ENCODE data around the gene FBXO31.
"Not testable (repeated sequence)": the region's sequence is repeated elsewhere in the genome, so short reads cannot be mapped to it uniquely, and the experiment has no call there.

Gene FBXO31

DNA sequence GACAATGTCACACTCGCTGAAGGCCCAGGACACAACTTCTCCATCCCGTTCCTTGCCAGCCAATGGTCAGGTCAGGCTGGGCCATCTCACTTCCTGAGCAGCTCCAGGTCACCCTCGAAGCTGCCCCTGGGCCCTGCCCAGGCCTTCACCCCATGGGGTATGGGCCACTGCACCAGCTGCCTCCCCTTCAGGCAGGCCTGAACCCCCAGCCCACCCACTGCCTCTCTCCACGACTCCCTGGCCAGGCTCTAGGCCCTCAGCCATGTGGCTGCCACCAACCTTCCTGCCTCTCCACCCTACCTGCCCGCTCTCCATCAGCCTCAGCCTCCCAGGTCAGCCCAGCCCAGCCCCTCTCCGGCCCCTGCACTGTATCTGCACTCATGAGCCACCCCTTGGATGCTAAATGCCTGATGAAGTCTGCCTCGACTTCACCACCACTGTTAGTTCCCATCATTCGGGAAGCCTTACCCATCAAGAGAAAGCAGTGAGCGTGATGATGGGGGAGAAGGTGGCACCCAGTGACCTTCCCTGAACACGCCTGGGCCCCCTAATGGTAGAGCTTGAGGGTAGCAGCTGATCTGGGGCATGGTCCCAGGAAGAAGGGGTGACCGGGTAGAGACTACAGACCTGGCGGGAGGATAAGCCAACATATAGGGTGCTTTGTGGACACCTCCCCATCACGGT, 35.5 kb downstream of the FBXO31 start:
- no peak overlapping the region for H3K9ac ChIP-seq (ENCODE audit: low read length in 2 of 2)

GRCh38 chr16:87346517-87347060, 37.0 kb downstream of the FBXO31 start:
- no peak overlapping the region for H3K4me3 ChIP-seq (ENCODE audit: low read length in 2 of 2)
- H3K36me3 ChIP-seq (ENCODE audit: control insufficient read depth in 2 of 2, insufficient read depth in 2 of 2, low read length in 2 of 2) = peaks cover 33 to 39% of the 10 kb centered on the region in 2 donors
- H3K9ac ChIP-seq (ENCODE audit: low read length in 2 of 2) = no peak overlapping the region
- peaks cover 7% of the 10 kb centered on the region for H3K4me1 ChIP-seq (ENCODE audit: control insufficient read depth, insufficient read depth, low read length)
- no peaks in the 10 kb centered on the region for H3K9me3 ChIP-seq (ENCODE audit: control insufficient read depth in 2 of 2, low read length in 2 of 2)
- no peaks in the 10 kb centered on the region for H3K27me3 ChIP-seq (ENCODE audit: control insufficient read depth in 1 of 2, insufficient read depth in 2 of 2, low read length in 2 of 2)
- no peak overlapping the region for H3K27ac ChIP-seq (ENCODE audit: low read length)

More for the DNA sequence above, 35.5 kb downstream of the FBXO31 start:
- Histone ChIP-seq H3K27me3 (ENCODE audit: control insufficient read depth in 1 of 2, insufficient read depth in 2 of 2, low read length in 2 of 2) (no peaks in the 10 kb centered on the region), H3K4me1 (ENCODE audit: control insufficient read depth, insufficient read depth, low read length) (peaks cover 7% of the 10 kb centered on the region), H3K9me3 (ENCODE audit: control insufficient read depth in 2 of 2, low read length in 2 of 2) (no peaks in the 10 kb centered on the region), H3K36me3 (ENCODE audit: control insufficient read depth in 2 of 2, insufficient read depth in 2 of 2, low read length in 2 of 2) (peaks cover 20 to 25% of the 10 kb centered on the region in 2 donors), H3K4me3 (ENCODE audit: low read length in 2 of 2) (no peak overlapping the region), H3K27ac (ENCODE audit: low read length) (no peak overlapping the region)

- Histone ChIP-seq H3K9me3 (ENCODE audit: control insufficient read depth in 2 of 2, low read length in 2 of 2) (no peaks in the 10 kb centered on the region), H3K27ac (ENCODE audit: low read length) (no peak overlapping the region), H3K9ac (ENCODE audit: low read length in 2 of 2) (no peak overlapping the region), H3K27me3 (ENCODE audit: control insufficient read depth in 1 of 2, insufficient read depth in 2 of 2, low read length in 2 of 2) (no peaks in the 10 kb centered on the region), H3K4me3 (ENCODE audit: low read length in 2 of 2) (no peak overlapping the region), H3K4me1 (ENCODE audit: control insufficient read depth, insufficient read depth, low read length) (peaks cover 7% of the 10 kb centered on the region), H3K36me3 (ENCODE audit: control insufficient read depth in 2 of 2, insufficient read depth in 2 of 2, low read length in 2 of 2) (peaks cover 33 to 39% of the 10 kb centered on the region in 2 donors)
Measured at GRCh38 chr16:87345726-87346424, 37.7 kb downstream of the FBXO31 start.

DNA sequence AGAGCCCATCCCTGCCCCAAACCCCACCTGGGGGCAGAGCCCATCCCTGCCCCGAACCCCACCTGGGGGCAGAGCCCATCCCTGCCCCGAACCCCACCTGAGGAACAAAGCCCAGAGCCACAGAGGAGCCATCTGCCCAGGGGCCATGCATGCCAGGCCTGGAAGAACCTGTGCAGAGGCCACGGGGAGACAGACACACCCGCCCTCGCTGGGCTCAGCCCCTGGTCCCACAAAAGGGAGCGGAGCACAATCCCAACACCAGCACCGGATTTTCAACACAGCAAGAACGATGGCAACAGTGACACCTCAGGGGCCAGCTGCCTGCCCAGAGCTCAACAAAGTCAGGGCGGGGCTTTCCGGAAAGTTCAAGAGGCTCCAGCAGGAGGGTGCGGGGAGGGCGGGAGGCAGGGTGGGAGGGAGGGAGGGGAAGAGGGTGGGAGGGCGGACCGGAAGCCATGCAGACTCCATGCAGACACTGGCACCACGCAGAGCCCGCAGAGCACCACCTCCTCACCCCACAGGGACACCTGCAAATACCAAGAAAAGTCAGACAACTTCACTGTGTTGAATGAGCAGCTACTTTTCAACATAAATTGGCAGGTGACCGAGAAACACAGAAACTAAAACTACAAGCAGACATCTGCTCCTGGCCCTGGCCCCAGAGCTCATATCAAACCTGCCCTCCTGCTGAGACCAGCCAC, 38.5 kb downstream of the FBXO31 start:
- peaks cover 36 to 42% of the 10 kb centered on the region in 2 donors for H3K36me3 ChIP-seq (ENCODE audit: control insufficient read depth in 2 of 2, insufficient read depth in 2 of 2, low read length in 2 of 2)
- H3K27ac ChIP-seq (ENCODE audit: low read length) = no peak overlapping the region
- peaks cover 7% of the 10 kb centered on the region for H3K4me1 ChIP-seq (ENCODE audit: control insufficient read depth, insufficient read depth, low read length)

GRCh38 chr16:87344165-87344930, 39.2 kb downstream of the FBXO31 start:
- Histone ChIP-seq H3K9ac (ENCODE audit: low read length in 2 of 2) (no peak overlapping the region), H3K27ac (ENCODE audit: low read length) (no peak overlapping the region), H3K36me3 (ENCODE audit: control insufficient read depth in 2 of 2, insufficient read depth in 2 of 2, low read length in 2 of 2) (peaks cover 38 to 46% of the 10 kb centered on the region in 2 donors), H3K27me3 (ENCODE audit: control insufficient read depth in 1 of 2, insufficient read depth in 2 of 2, low read length in 2 of 2) (no peaks in the 10 kb centered on the region), H3K4me3 (ENCODE audit: low read length in 2 of 2) (no peak overlapping the region), H3K9me3 (ENCODE audit: control insufficient read depth in 2 of 2, low read length in 2 of 2) (no peaks in the 10 kb centered on the region), H3K4me1 (ENCODE audit: control insufficient read depth, insufficient read depth, low read length) (peaks cover 5% of the 10 kb centered on the region)

More for the DNA sequence above, 38.5 kb downstream of the FBXO31 start:
- no peak overlapping the region for H3K9ac ChIP-seq (ENCODE audit: low read length in 2 of 2)
- no peaks in the 10 kb centered on the region for H3K9me3 ChIP-seq (ENCODE audit: control insufficient read depth in 2 of 2, low read length in 2 of 2)
- no peak overlapping the region for H3K4me3 ChIP-seq (ENCODE audit: low read length in 2 of 2)
- H3K27me3 ChIP-seq (ENCODE audit: control insufficient read depth in 1 of 2, insufficient read depth in 2 of 2, low read length in 2 of 2) = no peaks in the 10 kb centered on the region

DNA sequence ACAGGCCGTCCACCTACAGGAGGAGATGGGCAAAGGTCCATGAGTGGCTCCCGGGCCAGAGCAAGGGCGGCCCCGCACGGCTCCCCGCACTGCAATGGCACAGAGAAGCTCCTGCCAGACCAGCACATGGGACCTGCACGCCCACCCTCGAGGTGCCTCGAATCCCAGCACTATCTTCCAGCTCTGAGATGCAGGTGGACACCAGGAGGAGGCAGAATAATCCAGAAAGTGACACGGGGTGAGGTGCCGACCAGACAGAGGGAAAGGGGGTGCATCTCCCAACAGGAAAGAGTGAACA, 39.9 kb downstream of the FBXO31 start:
- H3K4me1 ChIP-seq (ENCODE audit: control insufficient read depth, insufficient read depth, low read length) = peaks cover 5% of the 10 kb centered on the region
- H3K36me3 ChIP-seq (ENCODE audit: control insufficient read depth in 2 of 2, insufficient read depth in 2 of 2, low read length in 2 of 2) = peaks cover 42 to 47% of the 10 kb centered on the region in 2 donors
- no peaks in the 10 kb centered on the region for H3K9me3 ChIP-seq (ENCODE audit: control insufficient read depth in 2 of 2, low read length in 2 of 2)
- H3K27me3 ChIP-seq (ENCODE audit: control insufficient read depth in 1 of 2, insufficient read depth in 2 of 2, low read length in 2 of 2) = no peaks in the 10 kb centered on the region
- no peak overlapping the region for H3K4me3 ChIP-seq (ENCODE audit: low read length in 2 of 2)
- H3K27ac ChIP-seq (ENCODE audit: low read length) = no peak overlapping the region
- H3K9ac ChIP-seq (ENCODE audit: low read length in 2 of 2) = no peak overlapping the region

DNA sequence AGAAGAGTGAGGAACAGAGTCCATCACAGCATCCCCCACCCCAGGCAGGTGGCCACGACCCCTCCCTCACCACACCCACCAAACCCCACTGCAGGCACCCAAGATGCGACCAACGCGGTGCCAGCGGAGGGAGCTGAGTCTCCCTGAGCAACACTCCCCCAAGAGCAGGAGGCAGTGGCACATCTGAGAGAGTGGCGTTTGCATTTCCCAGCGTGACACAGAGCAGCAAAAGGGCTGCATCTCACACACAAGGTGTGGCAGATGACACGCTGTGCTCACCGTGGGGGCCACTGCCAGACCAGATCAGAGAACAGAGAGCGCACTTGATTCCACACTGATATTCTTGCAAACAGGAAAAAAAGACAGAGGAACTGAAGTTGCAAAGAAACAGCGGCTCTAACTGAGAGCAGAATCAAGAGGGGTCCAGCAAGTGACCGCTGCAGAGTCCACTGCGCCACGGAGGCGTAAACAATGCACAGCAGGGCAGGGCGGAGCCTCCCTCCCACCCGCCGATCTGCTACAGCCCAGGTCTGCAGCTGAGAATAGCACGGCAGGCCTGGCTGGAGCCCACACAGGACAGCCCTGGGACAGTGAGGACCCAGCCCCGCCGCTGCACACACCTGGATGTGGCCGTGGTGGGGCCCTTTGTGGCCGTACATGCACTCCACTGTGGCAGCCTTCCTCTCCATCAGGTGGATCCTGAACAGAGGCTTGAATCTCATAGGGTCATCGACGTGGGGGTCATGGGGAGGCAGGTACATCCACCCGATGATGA, 40.4 kb downstream of the FBXO31 start:
- Histone ChIP-seq H3K9ac (ENCODE audit: low read length in 2 of 2) (no peak overlapping the region), H3K9me3 (ENCODE audit: control insufficient read depth in 2 of 2, low read length in 2 of 2) (no peaks in the 10 kb centered on the region), H3K27ac (ENCODE audit: low read length) (no peak overlapping the region), H3K4me3 (ENCODE audit: low read length in 2 of 2) (no peak overlapping the region), H3K27me3 (ENCODE audit: control insufficient read depth in 1 of 2, insufficient read depth in 2 of 2, low read length in 2 of 2) (no peaks in the 10 kb centered on the region), H3K4me1 (ENCODE audit: control insufficient read depth, insufficient read depth, low read length) (peaks cover 5% of the 10 kb centered on the region), H3K36me3 (ENCODE audit: control insufficient read depth in 2 of 2, insufficient read depth in 2 of 2, low read length in 2 of 2) (peaks cover 42 to 43% of the 10 kb centered on the region in 2 donors)

DNA sequence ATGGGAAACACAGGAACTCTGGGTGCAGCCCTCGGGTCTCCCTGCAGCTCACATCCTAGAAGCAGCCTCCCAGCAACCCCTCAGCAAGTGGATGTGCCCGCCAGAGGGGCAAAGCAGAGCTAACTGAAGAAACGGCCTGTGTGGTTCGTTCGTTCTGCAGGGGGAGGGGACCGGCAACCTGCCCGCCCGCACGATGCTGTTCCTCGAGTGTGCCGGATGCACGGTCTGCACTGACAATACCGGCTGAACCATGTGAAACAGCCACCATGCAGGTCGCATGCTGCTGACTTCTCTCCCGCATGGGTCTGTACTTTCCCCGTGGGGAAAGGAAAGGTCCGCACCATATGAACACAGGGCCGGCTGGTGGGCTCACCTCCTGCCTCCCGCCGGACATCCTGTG, 41.1 kb downstream of the FBXO31 start:
- H3K27me3 ChIP-seq (ENCODE audit: control insufficient read depth in 1 of 2, insufficient read depth in 2 of 2, low read length in 2 of 2) = no peaks in the 10 kb centered on the region
- H3K9me3 ChIP-seq (ENCODE audit: control insufficient read depth in 2 of 2, low read length in 2 of 2) = no peaks in the 10 kb centered on the region
- no peak overlapping the region for H3K9ac ChIP-seq (ENCODE audit: low read length in 2 of 2)
- peaks cover 42 to 43% of the 10 kb centered on the region in 2 donors for H3K36me3 ChIP-seq (ENCODE audit: control insufficient read depth in 2 of 2, insufficient read depth in 2 of 2, low read length in 2 of 2)
- H3K27ac ChIP-seq (ENCODE audit: low read length) = no peak overlapping the region
- no peak overlapping the region for H3K4me3 ChIP-seq (ENCODE audit: low read length in 2 of 2)
- H3K4me1 ChIP-seq (ENCODE audit: control insufficient read depth, insufficient read depth, low read length) = peaks cover 5% of the 10 kb centered on the region

- Histone ChIP-seq H3K36me3 (ENCODE audit: control insufficient read depth in 2 of 2, insufficient read depth in 2 of 2, low read length in 2 of 2) (peaks cover 35 to 38% of the 10 kb centered on the region in 2 donors), H3K27ac (ENCODE audit: low read length) (no peak overlapping the region), H3K9ac (ENCODE audit: low read length in 2 of 2) (no peak overlapping the region)
Measured at GRCh38 chr16:87340198-87340597, 43.4 kb downstream of the FBXO31 start.

DNA sequence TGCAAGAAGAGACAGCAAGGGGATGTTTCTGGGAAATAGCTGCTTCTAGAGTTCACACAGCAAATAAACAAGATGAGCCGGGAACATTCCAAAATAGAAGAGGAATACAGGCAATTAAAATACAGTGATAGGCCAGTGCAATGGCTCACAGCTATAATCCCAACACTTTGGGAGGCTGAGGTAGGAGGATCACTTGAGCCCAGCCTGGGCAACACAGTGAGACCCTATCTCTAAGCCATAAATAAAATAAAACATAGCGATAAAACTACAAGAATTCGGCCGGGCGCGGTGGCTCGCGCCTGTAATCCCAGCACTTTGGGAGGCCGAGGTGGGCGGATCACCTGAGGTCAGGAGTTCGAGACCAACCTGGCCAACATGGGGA, 43.9 kb downstream of the FBXO31 start:
- H3K36me3 ChIP-seq (ENCODE audit: control insufficient read depth in 2 of 2, insufficient read depth in 2 of 2, low read length in 2 of 2) = peaks cover 40% of the 10 kb centered on the region in 2 donors
- H3K9ac ChIP-seq (ENCODE audit: low read length in 2 of 2); H3K27ac ChIP-seq (ENCODE audit: low read length); H3K9me3 ChIP-seq (ENCODE audit: control insufficient read depth in 2 of 2, low read length in 2 of 2); H3K4me3 ChIP-seq (ENCODE audit: low read length in 2 of 2); H3K27me3 ChIP-seq (ENCODE audit: control insufficient read depth in 1 of 2, insufficient read depth in 2 of 2, low read length in 2 of 2); H3K4me1 ChIP-seq (ENCODE audit: control insufficient read depth, insufficient read depth, low read length): not testable (repeated sequence)

More at GRCh38 chr16:87340198-87340597, 43.4 kb downstream of the FBXO31 start:
- Histone ChIP-seq H3K9me3 (ENCODE audit: control insufficient read depth in 2 of 2, low read length in 2 of 2) (no peaks in the 10 kb centered on the region), H3K27me3 (ENCODE audit: control insufficient read depth in 1 of 2, insufficient read depth in 2 of 2, low read length in 2 of 2) (no peaks in the 10 kb centered on the region), H3K4me1 (ENCODE audit: control insufficient read depth, insufficient read depth, low read length) (peaks cover 5% of the 10 kb centered on the region), H3K4me3 (ENCODE audit: low read length in 2 of 2) (no peak overlapping the region)
